HepG2 (cell line): ENCODE data around the gene CCNYL1. TPM values are rescaled to one million over a fixed set of nuclear protein-coding genes. Genes with fewer than 3 reads are reported as not detected.

Experiments
- AGO1 ChIP-seq: fragments of 200-400 bp; formaldehyde crosslinking; IDR thresholded peaks from 2 replicates; pipeline ENCODE4 v1.6.1; 2017; ENCODE audit warnings: mild to moderate bottlenecking, low read depth, low read length, moderate library complexity; ENCODE audit not compliant: poor library complexity, severe bottlenecking
- ERF ChIP-seq: IDR thresholded peaks from 2 replicates; pipeline ENCODE4 v1.6.1; 2018; ENCODE audit warnings: missing biosample characterization, missing genetic modification reagents
- LBX2 ChIP-seq: sonication (generic); formaldehyde crosslinking; IDR thresholded peaks from 2 replicates; pipeline ENCODE4 v1.5.0; 2020; ENCODE audit warnings: missing genetic modification reagents, mild to moderate bottlenecking, borderline replicate concordance
- MXI1 ChIP-seq: IDR thresholded peaks from 3 replicates; pipeline ENCODE4 v1.6.1; 2012; ENCODE audit warnings: low read depth, low read length, inconsistent platforms, borderline replicate concordance
- SIX1 ChIP-seq: sonication (generic); formaldehyde crosslinking; IDR thresholded peaks from 2 replicates; pipeline ENCODE4 v1.4.0; 2020; ENCODE audit warnings: missing genetic modification reagents, borderline replicate concordance
- ZMYM4 ChIP-seq: sonication (generic); formaldehyde crosslinking; IDR thresholded peaks from 2 replicates; pipeline ENCODE4 v1.8.1; 2023; ENCODE audit warnings: mild to moderate bottlenecking, missing genetic modification reagents
- ZNF768 ChIP-seq: sonication (generic); formaldehyde crosslinking; IDR thresholded peaks from 2 replicates; pipeline ENCODE4 v1.4.0; 2020; ENCODE audit warnings: missing genetic modification reagents
- ZNF891 ChIP-seq: sonication (generic); formaldehyde crosslinking; IDR thresholded peaks from 2 replicates; pipeline ENCODE4 v1.5.0; 2020; ENCODE audit warnings: mild to moderate bottlenecking, missing genetic modification reagents
- polyA plus RNA-seq, 8 experiments: library from polyadenylated mRNA; depleted of rRNA in 3 of 8; stranded (reverse) in 7 of 8; unstranded in 1 of 8; fragments of >200 nt; fragmentation: Illumina TruSeq in 4 of 8; extraction: Trizol in 4 of 8; gene quantifications; 2 replicates each; pipeline versions ENCODE4 v1.2.1 to v1.2.3, GENCODE V29; 2011 to 2016; ENCODE audit warnings: low read depth in 4 of 8, missing spikeins in 1 of 8, mixed read lengths in 1 of 8; ENCODE audit not compliant: insufficient read depth in 1 of 8
- total RNA-seq, 5 experiments: library from RNA; depleted of rRNA; stranded (reverse); fragments of >200 nt; fragmentation: Illumina TruSeq; extraction: Trizol; gene quantifications; 2 replicates each; pipeline ENCODE4 v1.2.3, GENCODE V29; 2016; ENCODE audit warnings: low read depth in 1 of 5
- TF ChIP-seq, protein P1 (sequence below): sonication (generic); formaldehyde crosslinking; IDR thresholded peaks from 2 replicates; pipeline ENCODE4 v1.5.1; 2020; ENCODE audit warnings: mild to moderate bottlenecking, missing genetic modification reagents, moderate library complexity
- TF ChIP-seq, protein P2 (sequence below), 2 experiments: sonication (generic) in 1 of 2; formaldehyde crosslinking in 1 of 2; IDR thresholded peaks; 2 replicates each; pipeline versions ENCODE4 v1.4.0 to v1.6.1; 2016 to 2020; ENCODE audit warnings: borderline replicate concordance in 1 of 2, low read depth in 1 of 2, mild to moderate bottlenecking in 1 of 2, missing genetic modification reagents in 1 of 2
- TF ChIP-seq, protein P3 (sequence below): sonication (generic); formaldehyde crosslinking; IDR thresholded peaks from 2 replicates; pipeline ENCODE4 v1.5.1; 2020; ENCODE audit warnings: missing genetic modification reagents, mild to moderate bottlenecking, borderline replicate concordance
- TF ChIP-seq, protein P4 (sequence below): IDR thresholded peaks from 2 replicates; pipeline ENCODE4 v1.6.1; 2018; ENCODE audit warnings: missing genetic modification reagents, mild to moderate bottlenecking, missing compliant biosample characterization

The CCNYL1 gene
- total and polyA plus RNA-seq, 2 of the 13 experiments (the other 11 are each of a cell fraction or from before 2014, with no cell fraction given): 12.5 to 16.2 TPM

DNA sequence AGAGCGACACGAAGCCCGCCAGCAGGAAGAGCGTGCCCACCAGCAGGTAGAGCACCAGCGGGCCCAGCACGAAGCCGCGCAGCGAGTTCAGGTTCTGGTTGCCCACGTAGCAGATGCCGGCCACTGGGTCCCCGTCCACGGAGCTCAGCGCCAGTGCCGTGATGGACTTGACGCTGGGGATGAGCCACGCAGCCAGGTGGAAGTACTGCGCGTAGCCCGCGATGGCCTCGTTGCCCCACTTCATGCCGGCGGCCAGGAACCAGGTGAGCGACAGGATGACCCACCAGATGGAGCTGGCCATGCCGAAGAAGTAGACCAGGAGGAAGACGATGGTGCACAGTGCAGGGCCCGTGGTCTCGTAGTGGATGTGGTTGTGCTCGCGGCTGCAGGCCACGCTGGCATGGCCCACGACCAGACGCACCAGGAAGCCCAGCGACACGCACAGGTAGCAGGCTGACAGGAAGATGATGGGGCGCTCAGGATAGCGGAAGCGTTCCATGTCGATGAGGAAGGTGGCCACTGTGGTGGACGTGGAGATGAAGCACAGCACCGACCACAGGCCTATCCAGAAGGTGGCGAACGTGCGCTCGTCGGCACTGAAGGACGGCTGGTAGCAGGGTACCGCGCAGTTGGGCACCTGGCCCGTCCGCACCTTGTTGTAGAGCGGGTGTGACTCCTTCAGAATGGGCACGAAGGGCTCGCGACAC lies 56.2 kb downstream of the CCNYL1 start (continued):
- TF ChIP-seq, protein P1, sequence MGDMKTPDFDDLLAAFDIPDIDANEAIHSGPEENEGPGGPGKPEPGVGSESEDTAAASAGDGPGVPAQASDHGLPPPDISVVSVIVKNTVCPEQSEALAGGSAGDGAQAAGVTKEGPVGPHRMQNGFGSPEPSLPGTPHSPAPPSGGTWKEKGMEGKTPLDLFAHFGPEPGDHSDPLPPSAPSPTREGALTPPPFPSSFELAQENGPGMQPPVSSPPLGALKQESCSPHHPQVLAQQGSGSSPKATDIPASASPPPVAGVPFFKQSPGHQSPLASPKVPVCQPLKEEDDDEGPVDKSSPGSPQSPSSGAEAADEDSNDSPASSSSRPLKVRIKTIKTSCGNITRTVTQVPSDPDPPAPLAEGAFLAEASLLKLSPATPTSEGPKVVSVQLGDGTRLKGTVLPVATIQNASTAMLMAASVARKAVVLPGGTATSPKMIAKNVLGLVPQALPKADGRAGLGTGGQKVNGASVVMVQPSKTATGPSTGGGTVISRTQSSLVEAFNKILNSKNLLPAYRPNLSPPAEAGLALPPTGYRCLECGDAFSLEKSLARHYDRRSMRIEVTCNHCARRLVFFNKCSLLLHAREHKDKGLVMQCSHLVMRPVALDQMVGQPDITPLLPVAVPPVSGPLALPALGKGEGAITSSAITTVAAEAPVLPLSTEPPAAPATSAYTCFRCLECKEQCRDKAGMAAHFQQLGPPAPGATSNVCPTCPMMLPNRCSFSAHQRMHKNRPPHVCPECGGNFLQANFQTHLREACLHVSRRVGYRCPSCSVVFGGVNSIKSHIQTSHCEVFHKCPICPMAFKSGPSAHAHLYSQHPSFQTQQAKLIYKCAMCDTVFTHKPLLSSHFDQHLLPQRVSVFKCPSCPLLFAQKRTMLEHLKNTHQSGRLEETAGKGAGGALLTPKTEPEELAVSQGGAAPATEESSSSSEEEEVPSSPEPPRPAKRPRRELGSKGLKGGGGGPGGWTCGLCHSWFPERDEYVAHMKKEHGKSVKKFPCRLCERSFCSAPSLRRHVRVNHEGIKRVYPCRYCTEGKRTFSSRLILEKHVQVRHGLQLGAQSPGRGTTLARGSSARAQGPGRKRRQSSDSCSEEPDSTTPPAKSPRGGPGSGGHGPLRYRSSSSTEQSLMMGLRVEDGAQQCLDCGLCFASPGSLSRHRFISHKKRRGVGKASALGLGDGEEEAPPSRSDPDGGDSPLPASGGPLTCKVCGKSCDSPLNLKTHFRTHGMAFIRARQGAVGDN (CRISPR knock-in tag): peak; percentile 37; the same call in 1 of the 2 replicates
- TF ChIP-seq AGO1: peak; percentile 17
- TF ChIP-seq LBX2 (CRISPR knock-in tag): no peak
- TF ChIP-seq ZNF891 (CRISPR knock-in tag): peak; percentile 7; the same call in 1 of the 2 replicates
- peak; percentile 69; the same call in 1 of the 2 replicates for TF ChIP-seq ZNF768 (CRISPR knock-in tag)
- TF ChIP-seq, protein P2, sequence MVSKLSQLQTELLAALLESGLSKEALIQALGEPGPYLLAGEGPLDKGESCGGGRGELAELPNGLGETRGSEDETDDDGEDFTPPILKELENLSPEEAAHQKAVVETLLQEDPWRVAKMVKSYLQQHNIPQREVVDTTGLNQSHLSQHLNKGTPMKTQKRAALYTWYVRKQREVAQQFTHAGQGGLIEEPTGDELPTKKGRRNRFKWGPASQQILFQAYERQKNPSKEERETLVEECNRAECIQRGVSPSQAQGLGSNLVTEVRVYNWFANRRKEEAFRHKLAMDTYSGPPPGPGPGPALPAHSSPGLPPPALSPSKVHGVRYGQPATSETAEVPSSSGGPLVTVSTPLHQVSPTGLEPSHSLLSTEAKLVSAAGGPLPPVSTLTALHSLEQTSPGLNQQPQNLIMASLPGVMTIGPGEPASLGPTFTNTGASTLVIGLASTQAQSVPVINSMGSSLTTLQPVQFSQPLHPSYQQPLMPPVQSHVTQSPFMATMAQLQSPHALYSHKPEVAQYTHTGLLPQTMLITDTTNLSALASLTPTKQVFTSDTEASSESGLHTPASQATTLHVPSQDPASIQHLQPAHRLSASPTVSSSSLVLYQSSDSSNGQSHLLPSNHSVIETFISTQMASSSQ (IDR thresholded peaks at IDR 0.05; ENCODE audit: low read depth): no peak; the same call in 1 of the 2 replicates
- TF ChIP-seq, protein P2 (CRISPR knock-in tag; IDR thresholded peaks at IDR 0.05; ENCODE audit: borderline replicate concordance): peak; percentile 60; the same call in 1 of the 2 replicates
- TF ChIP-seq ZMYM4 (CRISPR knock-in tag): peak; percentile 86
- TF ChIP-seq, protein P3, sequence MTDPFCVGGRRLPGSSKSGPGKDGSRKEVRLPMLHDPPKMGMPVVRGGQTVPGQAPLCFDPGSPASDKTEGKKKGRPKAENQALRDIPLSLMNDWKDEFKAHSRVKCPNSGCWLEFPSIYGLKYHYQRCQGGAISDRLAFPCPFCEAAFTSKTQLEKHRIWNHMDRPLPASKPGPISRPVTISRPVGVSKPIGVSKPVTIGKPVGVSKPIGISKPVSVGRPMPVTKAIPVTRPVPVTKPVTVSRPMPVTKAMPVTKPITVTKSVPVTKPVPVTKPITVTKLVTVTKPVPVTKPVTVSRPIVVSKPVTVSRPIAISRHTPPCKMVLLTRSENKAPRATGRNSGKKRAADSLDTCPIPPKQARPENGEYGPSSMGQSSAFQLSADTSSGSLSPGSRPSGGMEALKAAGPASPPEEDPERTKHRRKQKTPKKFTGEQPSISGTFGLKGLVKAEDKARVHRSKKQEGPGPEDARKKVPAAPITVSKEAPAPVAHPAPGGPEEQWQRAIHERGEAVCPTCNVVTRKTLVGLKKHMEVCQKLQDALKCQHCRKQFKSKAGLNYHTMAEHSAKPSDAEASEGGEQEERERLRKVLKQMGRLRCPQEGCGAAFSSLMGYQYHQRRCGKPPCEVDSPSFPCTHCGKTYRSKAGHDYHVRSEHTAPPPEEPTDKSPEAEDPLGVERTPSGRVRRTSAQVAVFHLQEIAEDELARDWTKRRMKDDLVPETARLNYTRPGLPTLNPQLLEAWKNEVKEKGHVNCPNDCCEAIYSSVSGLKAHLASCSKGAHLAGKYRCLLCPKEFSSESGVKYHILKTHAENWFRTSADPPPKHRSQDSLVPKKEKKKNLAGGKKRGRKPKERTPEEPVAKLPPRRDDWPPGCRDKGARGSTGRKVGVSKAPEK (CRISPR knock-in tag): peak; percentile 89; the same call in 1 of the 2 replicates
- TF ChIP-seq ERF: peak; percentile 46
- peak; percentile 48; the same call in 1 of the 3 replicates for TF ChIP-seq MXI1
- TF ChIP-seq, protein P4, sequence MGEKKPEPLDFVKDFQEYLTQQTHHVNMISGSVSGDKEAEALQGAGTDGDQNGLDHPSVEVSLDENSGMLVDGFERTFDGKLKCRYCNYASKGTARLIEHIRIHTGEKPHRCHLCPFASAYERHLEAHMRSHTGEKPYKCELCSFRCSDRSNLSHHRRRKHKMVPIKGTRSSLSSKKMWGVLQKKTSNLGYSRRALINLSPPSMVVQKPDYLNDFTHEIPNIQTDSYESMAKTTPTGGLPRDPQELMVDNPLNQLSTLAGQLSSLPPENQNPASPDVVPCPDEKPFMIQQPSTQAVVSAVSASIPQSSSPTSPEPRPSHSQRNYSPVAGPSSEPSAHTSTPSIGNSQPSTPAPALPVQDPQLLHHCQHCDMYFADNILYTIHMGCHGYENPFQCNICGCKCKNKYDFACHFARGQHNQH (CRISPR knock-in tag): peak; percentile 86
- TF ChIP-seq SIX1 (CRISPR knock-in tag): 0 out of 2 replicates have a peak, but pooled peaks have one; percentile 11
